NK-92 (cell line): ENCODE results near the gene HSPA13.
"Not testable (repeated sequence)": the region's sequence is repeated elsewhere in the genome, so short reads cannot be mapped to it uniquely, and the experiment has no call there.

Experiments
- DNase-seq: peaks from one replicate; lab custom pipeline; 2025; ENCODE audit not compliant: unreplicated experiment; lab: John Stamatoyannopoulos, UW

The HSPA13 gene, protein sequence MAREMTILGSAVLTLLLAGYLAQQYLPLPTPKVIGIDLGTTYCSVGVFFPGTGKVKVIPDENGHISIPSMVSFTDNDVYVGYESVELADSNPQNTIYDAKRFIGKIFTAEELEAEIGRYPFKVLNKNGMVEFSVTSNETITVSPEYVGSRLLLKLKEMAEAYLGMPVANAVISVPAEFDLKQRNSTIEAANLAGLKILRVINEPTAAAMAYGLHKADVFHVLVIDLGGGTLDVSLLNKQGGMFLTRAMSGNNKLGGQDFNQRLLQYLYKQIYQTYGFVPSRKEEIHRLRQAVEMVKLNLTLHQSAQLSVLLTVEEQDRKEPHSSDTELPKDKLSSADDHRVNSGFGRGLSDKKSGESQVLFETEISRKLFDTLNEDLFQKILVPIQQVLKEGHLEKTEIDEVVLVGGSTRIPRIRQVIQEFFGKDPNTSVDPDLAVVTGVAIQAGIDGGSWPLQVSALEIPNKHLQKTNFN

DNA sequence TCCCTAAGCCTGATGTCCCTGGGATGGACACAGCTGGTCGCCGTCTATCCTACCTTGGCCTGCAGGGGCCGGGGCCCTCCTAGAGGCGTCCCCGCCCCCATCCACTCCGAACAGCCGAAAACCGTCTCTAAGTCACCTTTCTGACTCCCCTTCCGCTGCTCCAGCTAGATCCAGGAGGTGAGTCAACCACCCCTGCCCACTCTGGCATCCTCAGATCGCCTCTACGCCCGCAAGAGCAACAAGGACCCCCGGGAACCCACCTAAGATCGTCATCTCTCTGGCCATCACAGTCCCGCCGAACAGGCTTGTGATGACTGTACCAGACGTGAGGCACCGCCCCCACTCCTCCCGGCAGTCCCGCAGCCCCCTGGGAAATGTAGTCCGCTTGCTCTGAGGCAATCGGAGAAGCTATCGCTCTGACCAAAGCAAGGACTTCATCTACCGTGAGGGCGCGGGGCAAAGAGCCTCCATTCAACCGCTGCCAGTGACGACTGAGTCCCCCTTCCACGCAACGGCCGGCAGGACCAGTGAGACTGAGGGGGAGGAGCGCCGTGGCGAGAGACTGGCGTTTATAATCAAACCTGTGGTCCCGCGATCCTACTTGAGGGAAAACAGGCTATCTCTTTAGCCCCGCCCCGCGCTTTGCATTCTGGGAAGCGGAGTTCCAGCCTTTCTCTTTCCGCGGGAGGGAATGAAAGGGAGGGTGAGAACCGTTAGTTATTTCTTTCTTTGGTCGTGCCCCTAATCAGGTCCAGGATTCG is at the start of gene HSPA13:
TSS of gene HSPA13 (minus strand) at position 312 of the 761 bp plus-strand sequence. CDS start at position 285, 27 bp downstream.
- DNase-seq = peak; percentile 93

DNA sequence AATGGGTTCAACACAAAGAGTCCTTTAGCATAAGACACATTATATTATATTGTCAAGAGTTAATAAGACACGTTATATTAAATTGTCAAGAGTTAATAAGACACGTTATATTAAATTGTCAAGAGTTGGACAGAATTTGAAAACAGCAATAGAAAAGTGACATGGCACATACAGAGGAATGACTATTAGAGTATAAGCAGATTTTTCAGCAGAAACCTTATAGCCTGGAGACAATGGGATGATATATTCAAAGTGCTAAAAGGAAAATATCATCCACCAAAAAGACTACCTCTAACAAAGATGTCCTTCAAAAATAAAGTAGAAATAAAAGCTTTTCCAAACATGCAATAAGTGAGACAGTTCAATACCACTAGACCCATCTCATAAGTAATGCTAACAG is 36.0 kb upstream of the HSPA13 start:
- no peak for DNase-seq

DNA sequence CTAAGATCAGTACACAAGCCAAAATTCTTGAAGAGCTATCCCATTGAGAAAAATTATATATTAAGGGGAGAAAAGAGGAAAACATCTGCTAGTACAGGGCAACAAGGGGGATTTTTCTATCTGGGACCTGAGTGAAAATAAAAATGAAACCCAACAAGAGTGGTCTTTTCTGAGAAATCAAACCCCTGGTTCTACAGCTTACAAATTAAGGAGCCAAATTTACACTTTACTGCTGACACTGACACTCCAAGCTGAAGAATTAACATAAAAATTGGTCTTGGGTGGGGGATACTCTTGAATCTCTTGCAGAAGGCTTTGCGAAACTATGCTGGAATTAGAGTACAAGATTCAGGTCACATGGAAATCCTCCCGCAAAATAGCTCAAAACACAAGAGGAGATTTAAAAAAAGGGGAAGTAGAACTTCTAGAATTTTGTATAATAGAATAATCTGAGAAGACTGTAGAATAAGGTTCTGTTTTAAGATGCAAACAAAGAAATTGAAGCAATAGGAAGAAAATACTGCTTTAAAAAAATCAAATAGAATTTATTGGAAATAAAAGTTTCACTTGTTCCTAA is 32.1 kb upstream of the HSPA13 start:
- DNase-seq = no peak

DNA sequence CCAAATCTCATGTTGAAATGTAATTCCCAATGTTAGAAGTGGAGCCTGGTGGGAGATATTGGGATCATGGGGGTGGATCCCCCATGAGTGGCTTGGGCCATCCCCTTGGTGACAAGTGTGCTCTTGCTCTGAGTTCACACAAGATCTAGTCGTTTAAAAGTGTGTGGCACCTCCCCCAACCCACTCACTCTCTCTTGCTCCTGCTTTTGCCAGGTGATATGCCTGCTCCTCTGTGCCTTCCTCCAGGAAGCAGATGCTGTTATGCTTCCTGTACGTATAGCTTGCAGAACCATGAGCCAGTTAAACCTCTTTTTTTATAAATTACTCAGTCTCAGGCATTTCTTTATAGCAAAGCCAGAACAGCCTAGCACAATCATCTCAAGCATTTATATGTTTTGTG is 23.0 kb upstream of the HSPA13 start:
- no peak for DNase-seq

DNA sequence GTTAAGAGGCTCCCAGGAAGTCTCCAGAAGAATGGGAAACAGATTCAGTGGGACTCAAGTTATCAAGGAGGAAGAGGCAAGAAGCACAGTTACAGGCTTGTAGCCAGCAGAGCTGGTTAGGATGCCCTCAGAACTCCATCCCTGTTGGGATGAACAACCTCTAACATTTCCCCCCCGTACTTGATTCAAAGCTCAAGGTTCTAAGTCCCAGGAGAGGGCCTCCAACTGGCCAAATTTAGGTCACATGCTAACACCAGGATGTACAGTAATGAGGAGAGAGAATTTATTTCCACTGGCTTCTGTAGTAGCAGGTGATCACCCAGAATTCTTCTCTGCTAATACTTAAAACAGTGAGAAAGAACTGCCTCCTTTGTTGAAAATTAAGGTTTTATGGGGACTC is 22.3 kb upstream of the HSPA13 start:
- DNase-seq = no peak

DNA sequence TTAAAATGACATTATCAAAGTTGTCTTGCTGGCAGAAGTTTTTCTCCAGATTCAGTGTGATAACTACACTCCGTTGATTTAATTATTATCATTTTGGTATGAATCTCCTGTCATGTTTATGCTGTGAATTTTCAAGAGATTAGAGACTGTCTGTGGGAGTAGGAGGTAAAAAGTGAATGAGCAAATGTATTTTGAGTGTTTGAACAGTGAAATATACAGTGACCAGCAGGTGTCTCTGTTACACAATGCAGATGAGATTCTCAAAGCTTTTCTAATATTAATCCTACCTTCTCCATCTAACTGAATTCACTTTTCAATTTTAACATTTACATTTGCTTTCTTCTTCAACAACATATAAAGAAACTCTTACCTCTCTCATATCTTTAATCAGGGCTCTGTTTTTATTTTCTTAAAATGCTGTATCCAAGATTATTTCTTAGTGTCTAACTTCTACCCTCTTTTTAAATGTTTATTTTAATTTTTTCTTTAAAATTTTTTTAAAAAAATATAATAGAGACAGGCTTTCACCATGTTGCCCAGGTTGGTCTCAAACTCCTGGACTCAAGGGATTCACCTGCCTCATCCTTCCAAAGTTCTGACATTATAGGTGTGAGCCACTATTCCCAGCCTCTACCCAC is 20.9 kb upstream of the HSPA13 start:
- DNase-seq = no peak

DNA sequence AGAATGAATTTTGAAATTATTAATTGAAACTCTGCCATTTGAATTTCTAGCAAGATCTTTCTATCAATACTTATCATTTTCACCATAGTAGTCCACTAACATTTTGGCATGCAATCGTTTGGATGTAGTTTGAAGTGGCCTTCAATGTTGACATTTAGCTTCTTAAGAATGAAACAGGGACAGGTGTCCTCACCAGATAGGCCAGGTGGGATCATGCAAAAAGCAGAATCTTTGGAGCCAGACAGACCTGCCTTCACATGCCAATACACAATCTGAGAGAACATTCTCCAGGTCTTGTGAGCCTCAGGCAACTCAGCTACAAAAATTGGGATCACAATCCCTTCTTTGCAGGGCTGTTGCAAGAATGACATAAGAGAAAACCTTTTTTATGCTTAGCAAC is 18.3 kb upstream of the HSPA13 start:
- DNase-seq = no peak

DNA sequence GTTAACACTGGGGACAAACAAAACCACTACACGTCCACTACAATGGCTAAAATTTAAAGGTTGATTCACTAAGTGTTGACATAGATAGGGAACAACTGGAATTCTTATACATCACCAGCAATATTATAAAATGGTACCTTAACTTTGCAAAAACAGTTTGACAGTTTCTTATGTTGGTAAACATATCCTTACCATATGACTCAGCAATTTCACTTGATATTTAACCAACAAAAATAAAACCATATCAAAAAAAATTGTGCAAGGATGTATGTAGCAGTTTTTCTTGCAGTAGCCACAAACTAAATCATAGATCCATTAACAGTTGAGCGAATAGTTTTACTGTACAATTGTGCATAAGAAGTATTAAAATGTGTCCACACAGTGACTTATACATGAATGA is 5.3 kb upstream of the HSPA13 start:
- DNase-seq = no peak

DNA sequence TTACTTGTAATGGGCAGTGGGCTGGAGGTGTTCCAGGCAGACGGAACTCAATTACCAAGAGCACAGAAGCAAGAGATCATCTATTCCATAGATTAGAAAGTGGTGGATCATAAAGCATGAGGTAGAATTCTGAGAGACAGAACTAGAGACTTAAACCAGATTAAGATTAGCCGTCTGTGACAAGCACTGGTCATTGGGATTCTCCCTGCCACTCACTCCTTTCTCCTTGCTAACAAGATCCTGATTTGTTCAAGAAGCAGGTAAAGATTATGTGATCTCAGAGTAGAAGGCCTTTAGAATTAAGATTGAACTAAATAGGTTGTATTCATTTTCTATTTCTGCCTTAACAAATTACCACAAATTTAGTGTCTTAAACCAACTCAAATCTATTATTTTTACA is 1.5 kb upstream of the HSPA13 start:
- DNase-seq = no peak

DNA sequence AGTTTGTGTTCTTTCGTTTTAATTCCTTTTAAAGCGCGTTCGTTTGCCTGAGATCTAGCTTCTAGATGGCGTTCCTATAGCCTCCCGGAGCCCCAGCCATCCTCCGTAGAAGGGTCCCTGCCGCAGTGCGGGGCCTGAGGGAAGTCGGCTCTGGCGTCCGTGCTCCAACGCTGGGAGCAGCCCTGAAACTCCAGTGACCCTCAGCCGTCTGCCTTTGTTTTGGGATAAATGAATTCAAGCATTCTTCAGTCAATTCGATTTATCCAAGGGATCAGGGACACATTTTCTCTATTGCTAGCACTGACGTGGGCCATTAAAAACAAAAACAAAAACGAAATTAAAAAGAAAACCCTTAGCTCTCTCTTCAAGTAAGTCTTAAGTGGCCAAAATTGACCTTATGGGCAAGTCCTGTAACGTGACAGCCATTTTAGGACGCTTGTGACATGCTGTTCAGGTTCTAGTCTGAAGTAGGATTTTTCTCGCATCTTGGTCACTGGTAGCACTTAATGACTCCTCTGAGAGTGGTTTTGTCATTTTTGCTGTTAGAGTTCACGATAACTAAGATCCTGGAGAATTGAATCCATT is 742 bp upstream of the HSPA13 start:
- no peak for DNase-seq

DNA sequence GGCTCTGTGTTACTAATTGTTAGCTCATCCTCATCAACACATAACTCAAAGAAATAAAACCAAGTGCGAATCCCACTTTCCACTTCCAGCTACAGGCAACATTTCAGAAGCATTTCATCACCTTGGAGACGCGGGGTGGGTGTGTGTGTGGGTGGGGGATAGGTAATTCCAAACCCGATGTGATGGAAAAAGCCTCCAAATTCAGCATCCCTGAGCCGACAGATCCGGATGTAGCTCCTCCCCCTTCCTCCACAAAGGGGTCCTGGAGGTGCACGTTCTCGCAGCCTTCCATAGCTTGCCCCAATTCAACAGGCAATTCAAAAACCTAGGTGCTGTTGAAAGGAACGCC is 486 bp downstream of the HSPA13 start:
- DNase-seq = no peak

DNA sequence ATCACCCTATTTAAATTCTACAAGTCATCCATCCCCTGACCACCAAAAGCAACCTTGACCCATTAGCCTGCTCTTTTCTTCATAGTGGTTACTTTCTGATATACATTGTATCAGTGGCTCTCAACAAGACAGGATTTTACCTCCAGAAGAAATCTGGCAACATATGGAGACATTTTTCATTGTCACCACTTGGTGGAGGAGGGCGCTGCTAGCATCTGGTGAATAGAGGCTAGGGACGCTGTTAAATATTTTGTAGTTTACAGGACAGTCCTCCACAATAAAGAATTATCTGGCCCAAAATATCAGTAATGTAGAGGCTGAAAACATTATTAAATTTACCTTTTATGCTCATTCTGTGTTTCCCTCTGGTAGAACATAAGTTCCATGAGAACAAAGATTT is 6.1 kb downstream of the HSPA13 start:
- DNase-seq = no peak

DNA sequence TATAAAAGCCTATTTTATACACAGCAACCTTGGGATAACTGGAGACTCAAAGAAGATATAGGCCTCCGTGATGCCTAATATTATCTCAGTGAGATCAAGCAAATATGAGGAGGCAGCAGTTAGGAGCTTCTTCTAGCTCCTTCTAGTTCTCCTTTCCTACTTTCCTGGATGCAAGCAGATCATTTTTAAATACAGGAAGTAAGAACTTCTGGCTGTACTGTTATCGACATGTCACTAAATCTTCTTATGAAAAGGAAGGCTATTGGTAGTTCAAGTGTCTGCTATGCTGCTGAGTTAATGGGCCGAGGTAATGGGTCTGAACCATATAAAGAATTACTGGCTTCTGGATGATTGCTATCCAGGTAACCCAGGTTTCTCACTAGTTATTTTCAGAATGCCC is 15.9 kb downstream of the HSPA13 start:
- no peak for DNase-seq

DNA sequence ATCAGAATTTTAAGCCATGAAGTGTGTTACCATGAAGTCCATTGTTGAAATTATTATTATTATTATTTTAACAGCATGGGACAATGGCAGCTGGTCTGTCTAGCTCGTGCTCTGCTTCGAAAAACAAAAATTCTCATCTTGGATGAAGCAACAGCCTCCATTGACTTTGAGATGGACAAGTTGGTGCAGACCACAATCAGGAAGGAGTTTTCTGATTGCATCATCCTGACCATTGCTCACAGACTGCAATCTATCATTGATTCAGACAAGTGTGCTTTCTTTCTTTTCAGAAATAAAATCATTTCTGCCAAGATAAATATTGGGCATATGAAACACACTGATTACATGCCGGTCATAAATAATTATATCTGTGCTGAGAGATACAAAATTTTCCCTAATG is 21.0 kb downstream of the HSPA13 start:
- no peak for DNase-seq

DNA sequence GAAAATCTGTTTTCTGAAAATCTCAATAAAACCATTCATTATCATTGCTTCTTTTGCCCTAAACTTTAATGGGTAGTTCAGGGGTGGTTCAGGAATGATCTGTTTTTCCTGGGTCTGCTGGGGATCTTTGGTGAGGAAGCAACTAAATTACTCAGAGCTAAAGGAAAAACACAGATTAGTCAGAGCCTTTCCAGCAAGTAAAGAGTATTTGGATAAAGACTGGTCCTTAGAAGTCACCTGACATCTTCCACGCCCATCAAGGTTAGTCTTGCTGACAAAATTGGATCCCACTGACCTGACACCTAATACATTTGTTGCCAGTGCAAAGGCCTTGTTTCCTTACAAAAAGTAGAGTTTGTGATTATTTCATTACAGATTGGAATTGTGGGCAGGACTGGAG is 24.2 kb downstream of the HSPA13 start:
- DNase-seq = no peak

DNA sequence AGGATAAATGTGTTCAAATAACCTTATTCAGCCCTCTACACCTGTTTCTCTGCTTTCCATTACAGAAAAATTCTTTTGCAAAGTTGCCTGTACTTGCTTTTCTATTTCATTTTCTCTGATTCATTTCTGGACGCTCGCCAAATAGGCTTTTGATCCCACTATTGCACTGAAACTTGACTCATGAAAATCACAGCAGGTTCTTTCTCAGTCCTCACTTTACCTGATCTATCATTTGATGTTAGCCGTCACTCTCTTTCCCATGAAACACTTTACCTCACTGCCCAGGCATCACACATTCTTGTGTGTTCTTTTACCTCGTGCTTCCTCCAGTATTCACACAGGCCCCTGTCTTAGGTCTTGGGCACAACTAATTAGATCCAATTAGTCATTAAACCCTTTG is 26.2 kb downstream of the HSPA13 start:
- DNase-seq = no peak

DNA sequence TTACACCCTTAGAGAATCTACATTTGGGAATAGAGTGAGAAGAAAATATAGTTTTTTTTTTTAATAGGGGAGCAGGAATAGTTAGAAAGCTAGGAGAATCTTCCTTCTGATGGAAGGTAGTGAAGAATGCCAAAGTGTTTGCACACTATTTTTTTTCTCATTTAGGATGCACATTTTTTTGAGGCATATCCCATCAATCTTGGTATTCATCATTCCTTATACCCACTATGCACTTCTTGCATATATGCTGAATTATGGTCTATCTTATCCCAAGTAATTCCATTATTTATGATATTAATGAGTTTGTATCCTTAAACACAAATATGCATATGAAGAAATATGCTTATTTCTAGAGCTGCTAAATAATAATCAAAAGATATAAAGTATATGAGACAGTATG is 28.4 kb downstream of the HSPA13 start:
- DNase-seq = no peak

DNA sequence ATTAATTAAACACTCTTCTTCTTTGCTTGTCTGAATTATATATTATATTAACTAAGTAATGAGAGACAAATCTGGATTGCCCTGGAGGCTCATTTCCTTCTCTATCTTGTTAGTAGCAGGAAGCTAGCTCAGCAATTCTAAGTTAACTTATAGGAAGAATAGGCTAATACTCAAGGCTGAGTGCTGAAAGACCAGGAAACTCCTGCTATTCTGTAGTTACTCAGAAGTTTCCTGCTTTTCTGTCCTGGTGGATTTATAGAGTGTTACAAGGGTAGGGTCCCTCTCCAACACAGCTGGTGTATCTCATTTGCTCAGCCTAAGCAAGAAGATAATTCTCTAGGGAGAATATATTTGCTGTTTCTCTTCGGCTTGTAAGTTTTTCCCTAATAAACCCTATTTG is 29.2 kb downstream of the HSPA13 start:
- no peak for DNase-seq

DNA sequence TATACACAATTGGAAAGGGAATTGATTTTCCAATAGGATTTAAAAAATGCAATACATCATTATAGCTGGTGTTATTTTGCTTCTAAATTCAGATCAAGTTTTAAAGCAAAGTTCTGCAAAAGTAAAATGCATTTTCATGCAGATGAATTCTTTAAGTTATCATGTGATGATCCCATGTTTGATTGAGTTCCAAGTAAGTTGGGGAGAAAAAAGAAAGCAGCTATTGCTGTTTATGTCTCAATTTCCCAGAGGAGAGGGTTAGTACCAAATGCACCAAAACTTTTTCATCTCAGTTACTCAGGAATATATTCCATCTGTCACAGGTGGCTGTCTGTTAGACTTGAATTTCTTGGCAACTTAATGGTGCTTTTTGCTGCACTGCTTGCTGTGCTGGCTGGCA is 29.7 kb downstream of the HSPA13 start:
- DNase-seq = no peak

DNA sequence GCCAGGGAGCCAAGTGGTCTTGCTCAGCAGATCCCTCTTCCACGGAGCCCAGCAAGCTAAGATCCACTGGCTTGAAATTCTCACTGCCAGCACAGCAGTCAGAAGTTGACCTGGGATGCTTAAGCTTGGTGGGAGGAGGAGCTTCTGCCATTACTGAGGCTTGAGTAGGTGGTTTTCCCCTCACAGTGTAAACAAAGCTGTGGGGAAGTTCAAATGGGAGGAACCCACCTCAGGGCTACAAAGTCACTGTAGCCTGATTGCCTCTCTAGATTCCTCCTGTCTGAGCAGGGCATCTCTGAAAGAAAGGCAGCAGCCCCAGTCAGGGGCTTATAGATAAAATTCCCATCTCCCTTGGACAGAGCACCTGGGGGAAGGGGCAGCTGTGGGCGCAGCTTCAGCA is 55.6 kb downstream of the HSPA13 start:
- not testable (repeated sequence) for DNase-seq

DNA sequence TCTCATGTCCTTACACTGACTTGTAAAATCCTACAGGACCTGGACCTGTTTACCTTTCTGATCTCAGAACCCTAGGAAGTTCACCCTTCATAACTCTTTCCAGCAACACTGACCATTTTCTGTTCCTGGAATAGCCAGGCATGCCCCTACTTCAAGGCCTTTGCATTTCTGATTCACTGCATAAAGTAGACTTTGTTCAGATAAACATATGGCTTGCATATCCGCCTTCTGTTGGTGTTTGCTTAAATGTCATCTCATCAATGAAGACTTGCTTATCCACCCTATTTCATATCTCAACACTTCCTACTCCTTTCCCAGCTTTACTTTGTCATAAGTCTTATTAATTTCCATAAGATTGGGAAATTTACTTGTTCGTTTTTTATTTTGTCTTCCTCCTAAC is 57.4 kb downstream of the HSPA13 start:
- DNase-seq = no peak
